Tibial nerve (tissue), 3 donors: ENCODE data around the gene MYADM.

Experiments
- POLR2A ChIP-seq, 2 donors: fragments of 450-650 bp; IDR thresholded peaks; one replicate each; pipeline ENCODE4 v1.6.1; 2017; ENCODE audit warnings: antibody characterized with exemption in 2 of 2, mild to moderate bottlenecking in 2 of 2, moderate library complexity in 2 of 2
- TF ChIP-seq, protein P1 (sequence below), 5 experiments: fragments of 200-600 bp in 3 of 5; fragments of 450-650 bp in 2 of 5; sonication (generic) in 3 of 5; IDR thresholded peaks; one replicate each; pipeline ENCODE4 v1.5.1; 2016 to 2019; ENCODE audit warnings: antibody characterized with exemption in 5 of 5, mild to moderate bottlenecking in 3 of 5, moderate library complexity in 2 of 5

DNA sequence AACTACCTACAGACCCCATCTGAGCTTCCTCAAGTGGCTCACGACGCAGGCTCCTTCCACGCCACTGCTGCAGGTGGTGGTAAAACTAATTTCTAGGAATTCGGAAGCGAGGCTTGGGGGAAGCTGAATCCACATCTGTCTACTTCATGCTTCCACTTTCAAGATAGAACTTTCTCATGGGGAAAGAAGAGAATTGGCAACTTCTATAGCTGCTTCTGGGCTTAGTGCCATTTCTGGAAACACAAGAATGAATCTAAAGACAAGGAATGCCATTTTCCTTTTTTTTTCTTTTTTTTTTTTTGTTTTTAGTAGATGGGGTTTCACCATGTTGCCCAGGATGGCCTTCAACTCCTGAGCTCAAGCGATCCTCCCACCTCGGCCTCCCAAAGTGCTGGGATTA lies 40.8 kb upstream of the MYADM start:
- TF ChIP-seq, protein P1, sequence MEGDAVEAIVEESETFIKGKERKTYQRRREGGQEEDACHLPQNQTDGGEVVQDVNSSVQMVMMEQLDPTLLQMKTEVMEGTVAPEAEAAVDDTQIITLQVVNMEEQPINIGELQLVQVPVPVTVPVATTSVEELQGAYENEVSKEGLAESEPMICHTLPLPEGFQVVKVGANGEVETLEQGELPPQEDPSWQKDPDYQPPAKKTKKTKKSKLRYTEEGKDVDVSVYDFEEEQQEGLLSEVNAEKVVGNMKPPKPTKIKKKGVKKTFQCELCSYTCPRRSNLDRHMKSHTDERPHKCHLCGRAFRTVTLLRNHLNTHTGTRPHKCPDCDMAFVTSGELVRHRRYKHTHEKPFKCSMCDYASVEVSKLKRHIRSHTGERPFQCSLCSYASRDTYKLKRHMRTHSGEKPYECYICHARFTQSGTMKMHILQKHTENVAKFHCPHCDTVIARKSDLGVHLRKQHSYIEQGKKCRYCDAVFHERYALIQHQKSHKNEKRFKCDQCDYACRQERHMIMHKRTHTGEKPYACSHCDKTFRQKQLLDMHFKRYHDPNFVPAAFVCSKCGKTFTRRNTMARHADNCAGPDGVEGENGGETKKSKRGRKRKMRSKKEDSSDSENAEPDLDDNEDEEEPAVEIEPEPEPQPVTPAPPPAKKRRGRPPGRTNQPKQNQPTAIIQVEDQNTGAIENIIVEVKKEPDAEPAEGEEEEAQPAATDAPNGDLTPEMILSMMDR (IDR thresholded peaks at IDR 0.05), result no peak
- TF ChIP-seq POLR2A (IDR thresholded peaks at IDR 0.05), result no peak
